T-helper 1 cell treated with Interleukin-12 subunit alpha and Interleukin-12 subunit beta and Interleukin-4 antibody, amounts not matched to agents 30 ng/mL and 1 ng/mL, for 36 hours (primary cell): ENCODE results near the gene NUF2. TPM values are rescaled to one million over a fixed set of nuclear protein-coding genes. Genes with fewer than 3 reads are reported as not detected.

Source experiments
- intact Hi-C: fragments of 100-400 bp; cut with micrococcal nuclease; formaldehyde crosslinking; loops from one replicate; pipeline ENCODE4 v1.15.1; 2024
- total RNA-seq: library from RNA; stranded (reverse); gene quantifications from 2 replicates; pipeline ENCODE4 v1.2.3, GENCODE V29; 2022

NUF2 gene
- total RNA-seq, 1 donor from 2014 or later, result 39.2 TPM

DNA sequence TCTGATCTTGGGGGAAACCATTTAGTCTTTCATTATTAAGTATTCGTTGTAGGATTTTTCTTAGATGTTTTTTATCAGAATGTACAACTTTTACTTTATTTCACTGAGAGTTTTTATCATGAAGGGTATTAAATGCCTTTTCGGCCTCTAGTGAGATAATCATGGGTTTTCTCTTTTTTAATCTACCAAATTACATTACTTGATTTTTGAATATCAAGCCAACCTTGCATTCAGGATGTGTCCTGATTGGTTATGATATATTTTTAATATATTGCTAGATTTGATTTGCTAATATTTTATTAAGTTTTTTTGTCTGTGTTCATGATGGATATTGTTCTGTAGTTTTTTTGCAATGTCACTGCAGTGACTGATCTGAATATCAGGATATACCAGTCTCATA, 9.4 kb downstream of the NUF2 start:
- intact Hi-C loops, result no loop called here

DNA sequence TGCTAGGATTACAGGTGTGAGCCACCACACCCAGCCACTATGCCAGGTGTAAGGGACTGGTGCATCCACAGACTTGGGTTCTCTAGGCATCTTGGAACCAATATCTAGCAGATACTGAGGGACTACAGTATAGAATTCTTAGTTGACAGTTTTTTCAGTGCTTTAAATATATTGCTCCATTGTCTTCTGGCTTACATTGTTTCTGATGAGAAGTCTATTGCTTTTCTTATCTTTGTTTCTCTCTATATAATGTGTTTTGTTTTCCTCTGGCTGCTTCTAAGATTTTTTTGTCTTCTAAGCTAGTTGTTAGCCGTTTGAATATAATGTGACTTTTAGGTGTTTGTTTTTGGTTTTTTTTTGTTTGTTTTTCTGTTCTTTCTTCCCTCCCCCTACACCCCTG, 13.5 kb downstream of the NUF2 start:
- intact Hi-C loops, result no loop called here

DNA sequence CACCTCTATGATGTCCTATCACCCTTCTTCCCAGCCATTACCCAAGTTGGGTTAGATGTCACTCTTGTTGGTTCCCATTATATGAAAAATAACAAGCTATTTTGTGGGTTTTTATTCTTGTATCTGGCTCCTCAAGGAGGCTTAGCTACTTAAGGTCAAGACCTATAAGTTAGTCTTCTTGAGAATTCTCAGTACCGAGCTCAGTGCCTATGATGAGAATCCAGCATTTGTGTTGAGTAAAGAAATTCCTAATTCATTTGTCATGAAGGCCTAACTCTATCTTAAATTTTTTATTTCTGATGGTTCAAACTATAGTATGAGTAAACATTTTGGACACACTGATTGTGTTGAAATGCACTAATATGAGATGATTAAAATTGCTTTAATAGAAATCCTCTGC, 15.9 kb downstream of the NUF2 start:
- intact Hi-C loops, result no loop called here

DNA sequence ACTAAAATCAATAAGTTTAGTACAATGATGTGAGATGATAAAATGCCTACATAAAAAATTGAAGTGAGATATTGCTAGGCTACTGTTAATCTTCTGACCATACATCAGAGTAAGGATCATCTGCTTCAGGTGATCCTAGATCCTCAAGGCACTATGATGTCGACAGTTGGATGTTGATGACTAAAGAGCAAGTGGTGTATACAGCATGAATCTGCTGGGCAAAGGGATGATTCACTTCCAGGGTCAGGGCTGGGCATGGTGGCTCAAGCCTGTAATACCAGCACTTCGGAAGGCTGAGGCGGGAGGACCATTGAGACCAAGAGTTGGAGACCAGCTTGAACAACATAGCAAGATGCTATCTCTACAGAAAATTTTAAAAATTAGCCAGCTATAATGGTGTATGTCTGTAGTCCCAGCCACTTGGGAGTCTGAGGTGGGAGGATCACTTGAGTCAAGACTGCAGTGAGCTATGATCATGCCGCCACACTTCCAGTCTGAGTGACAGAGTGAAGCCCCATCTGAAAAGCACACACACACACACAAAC, 24.6 kb downstream of the NUF2 start:
- intact Hi-C loops, result no loop called here

DNA sequence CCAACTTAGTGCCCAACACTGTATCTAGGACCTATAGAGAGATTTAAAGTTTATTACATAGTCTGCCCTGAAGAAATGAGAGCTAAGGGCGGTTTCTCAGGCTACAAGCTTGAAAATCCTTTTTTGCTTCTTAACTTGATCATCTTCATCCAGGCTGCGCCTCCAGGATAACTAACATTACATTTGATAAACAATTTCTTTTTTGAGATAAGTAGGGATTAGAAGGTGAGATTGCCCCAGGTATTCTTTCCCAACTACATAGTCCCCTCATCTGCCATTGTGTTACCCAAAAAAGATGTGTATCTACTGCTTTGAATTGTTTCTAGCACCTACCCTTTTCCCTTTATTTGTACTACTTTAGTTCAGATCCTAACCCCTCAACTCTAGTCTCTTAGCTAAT, 25.4 kb downstream of the NUF2 start:
- intact Hi-C loops, result no loop called here

DNA sequence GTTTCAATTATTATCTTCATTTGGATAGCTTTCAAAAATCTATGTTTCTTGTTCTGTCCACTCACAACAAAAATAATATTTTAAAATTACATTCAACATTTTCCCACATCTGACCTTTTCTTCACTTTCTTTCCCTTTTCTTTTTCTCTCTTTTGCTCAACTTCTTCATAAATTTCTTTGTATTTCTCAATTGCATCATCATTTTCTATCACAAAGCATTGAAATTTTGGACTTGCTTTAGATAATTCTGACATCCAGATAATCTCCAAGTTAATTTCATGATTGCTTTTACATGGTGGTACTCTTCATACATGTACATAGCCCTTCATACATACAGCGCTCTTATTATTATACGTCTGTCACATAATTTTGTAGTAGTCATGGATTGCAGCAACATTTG, 30.2 kb downstream of the NUF2 start:
- intact Hi-C loops, result no loop called here

DNA sequence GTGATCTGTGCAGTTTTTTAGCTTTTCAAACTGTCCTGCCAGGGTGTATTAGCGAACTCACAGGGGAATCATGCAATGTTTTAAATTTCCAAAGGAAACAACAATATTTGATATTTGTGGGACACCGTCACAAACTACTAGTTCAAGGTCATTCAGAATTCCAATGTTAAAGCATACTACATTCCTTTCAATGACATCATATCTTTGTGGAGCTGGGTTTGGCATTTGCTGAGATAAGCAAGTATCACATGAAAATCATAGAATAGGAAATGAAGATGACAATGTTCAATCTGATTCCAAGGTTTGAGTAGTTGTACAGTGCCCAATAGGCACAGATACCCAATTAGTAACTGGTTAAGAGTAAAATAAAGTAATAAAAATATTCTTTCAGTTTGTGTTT, 35.6 kb downstream of the NUF2 start:
- intact Hi-C loops, result no loop called here

DNA sequence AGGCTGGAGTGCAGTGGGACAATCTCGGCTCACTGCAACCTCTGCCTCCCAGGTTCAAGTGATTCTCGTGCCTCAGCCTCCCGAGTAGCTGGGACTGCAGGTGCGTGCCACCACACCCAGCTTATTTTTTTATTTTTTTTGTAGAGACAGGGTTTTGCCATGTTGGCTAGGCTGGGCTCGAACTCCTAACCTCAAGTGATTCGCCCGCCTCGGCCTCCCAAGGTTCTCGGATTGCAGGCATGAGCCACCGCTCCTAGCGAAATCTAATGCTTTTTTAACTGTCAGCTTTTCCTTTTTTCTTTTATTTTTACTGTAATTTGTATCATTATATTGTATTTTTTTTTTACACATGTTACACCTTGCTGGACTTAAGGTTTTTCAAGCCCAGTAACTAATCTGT, 36.4 kb downstream of the NUF2 start:
- intact Hi-C loops, result loop anchor here (2.0 kb wide), 1 partner anchor 1715 kb away; no protein-coding TSS in a partner anchor

DNA sequence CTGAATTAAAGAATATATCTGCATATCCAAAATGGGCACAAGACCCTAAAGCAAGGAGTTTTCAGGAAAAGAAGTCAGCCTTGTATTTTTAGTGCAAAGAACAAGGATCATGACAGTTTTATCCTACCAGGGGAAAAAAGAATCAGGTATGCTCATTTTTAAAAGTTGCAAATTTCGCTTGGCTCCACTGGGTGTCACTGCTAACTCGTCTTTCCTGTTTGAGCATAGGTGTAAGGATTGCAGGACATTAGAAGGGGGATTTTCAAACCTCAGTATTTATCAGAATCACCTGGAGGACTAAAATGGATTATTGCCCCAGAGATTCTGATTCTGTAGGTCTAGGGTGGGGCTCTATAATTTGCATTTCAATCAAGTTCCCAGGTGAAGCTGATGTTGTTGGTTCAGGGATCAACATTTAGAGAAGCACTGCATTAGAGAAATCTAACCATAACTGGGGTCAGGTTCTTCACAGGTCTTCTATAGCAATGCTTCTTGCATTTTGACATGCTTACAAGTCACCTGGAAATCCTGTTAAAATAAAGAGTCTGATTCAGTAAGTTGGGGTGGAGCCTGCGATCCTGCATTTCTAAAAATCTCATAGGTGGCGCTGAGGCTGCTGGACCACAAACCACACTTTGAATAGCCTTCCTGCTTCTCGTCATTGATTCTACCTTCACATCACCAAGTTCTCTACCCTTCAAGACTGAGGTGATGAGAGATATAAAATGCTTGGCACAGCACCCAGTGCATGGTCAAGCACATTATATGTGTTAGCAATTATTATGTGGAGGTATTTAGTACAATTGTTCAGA, 39.6 kb downstream of the NUF2 start:
- intact Hi-C loops, result loop anchor here (1.0 to 5.0 kb wide), 2 partner anchors 166 to 1426 kb away; no protein-coding TSS in a partner anchor

DNA sequence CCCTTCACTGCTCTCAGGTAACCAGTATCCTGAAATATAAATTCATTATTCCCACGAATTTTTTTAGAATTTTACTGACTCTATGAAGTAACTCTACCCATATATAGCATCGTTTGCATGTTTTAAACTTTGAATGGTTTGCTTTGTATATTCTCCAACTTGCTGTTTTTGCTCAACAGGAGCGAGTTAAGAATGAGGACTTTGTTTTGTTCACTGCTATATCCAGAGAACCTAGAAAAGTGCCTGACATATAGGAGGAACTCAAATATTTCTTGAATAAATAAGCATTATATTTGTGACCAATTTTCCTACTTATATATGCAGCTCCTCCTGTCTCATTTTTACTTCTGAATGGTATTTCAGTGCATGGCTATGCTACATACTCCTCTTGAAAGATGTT, 43.4 kb downstream of the NUF2 start:
- intact Hi-C loops, result no loop called here

DNA sequence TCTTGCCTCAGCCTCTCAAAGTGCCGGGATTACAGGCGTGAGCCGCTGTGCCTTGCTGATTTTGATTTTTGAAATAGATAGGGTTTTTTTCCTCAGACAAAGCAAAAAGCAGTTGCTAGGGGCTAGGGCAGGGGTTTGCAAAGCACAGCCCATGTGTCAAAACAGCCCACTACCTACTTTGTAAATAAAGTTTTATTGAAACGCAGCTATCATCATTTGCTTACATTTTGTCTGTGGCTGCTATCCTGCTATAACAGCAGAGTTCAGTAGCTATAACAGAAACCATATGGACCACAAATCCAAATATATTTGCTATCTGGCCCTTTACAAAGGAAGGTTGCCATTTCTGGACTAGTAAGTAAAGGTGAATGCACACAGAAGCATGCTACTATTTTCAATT, 44.8 kb downstream of the NUF2 start:
- intact Hi-C loops, result no loop called here

DNA sequence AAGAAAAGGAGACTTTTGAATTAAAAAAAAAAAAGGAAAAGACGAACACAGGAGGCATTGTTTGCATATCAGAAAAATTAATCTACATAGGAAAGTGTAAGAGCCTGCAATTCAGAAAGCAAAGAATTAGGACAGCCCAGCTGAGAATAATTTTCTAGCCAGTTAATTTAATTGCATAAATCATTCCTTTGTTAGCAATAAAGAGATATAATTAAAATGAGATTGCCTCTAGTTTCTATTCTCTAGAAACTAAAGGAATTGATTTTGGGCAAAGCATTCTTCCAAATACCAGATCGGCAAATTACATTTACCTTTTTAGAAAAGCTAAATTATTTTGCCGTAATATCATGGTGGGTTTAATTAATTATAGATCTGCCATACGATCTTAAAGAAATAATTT, 46.0 kb downstream of the NUF2 start:
- intact Hi-C loops, result no loop called here

DNA sequence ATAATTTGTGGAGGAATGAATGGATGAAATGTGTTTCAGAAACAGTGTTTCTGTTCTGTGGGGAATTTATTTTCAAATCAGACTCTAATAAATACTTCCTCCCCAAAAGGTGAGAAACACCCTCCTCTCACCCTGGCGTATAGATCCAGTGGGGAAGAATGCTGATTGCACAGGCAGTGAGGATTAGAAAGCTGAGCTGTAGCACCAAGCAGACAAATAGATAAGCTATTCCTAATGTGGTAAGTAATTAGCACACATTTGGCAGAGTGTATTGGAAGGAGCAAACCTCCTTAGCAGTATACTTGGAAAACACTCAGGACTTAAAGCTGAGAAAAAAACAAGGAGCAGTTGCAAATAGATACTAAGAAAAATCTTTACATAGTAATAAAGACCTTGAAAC, 50.8 kb downstream of the NUF2 start:
- intact Hi-C loops, result no loop called here

DNA sequence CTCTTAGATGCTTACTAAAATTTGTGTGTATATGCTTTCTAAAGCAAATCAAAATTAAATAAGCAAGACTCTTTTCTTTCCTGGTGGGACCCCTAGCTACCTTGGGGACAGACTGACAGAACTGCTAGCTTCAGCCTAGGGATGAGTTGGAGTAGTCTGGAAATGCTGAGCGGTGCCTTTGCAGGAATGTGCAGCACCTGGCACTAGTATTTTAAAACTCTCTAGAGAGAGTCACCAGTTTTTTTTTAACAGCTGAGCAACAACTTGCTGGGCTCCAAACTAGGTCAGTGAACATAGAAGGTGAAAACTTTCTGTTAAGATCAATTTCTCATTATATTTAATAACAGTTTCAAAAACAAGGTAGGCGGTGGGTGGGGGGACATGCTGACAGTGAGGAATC, 56.8 kb downstream of the NUF2 start:
- intact Hi-C loops, result no loop called here

DNA sequence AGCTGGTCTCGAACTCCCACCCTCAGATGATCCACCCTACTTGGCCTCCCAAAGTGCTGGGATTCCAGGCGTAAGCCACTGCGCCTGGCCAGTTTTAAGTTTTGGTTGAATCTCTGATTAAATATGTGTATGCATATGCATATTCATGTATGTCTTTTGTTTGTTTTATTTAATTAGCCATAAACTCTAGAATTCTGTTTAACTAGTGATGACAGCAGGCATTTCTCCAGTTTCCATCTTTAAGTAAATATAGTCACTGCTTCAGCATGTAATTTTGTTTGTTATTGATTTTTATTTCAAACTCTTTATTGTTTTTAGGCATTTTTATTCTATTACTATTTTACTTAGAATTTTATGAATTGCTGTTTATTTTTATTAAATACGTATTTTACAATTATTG, 58.0 kb downstream of the NUF2 start:
- intact Hi-C loops, result no loop called here

DNA sequence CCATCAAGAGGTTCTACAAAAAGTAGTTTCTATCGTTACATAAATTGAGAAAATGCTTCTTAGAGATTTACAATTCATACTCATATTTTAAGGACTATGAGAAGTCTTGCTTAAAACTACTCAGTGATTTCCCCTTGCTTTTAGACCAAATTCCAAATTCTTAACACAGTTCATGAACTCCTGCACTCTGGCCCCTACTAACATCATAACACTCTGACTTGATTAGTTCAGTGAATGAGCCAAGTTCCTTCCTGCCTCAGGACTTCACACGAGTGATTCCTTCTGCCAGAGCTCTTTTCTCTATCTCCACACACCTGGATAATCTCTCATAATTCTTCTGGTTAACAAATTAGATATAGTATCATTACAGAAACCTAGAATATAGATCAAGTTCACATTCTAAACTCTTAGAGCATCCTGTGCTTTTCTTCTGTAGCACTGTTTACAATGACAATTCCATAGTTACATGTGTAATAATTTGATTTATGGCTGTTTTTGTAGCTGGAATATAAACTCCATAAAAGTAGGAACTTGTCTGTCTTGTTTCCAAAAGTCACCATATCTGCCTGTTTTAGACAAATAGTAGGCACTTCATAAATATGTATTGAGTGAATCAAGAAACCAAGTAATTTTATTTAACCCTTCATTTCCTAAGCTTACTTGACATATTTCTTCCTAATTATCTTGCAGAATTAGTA, 59.9 kb downstream of the NUF2 start:
- intact Hi-C loops, result no loop called here

DNA sequence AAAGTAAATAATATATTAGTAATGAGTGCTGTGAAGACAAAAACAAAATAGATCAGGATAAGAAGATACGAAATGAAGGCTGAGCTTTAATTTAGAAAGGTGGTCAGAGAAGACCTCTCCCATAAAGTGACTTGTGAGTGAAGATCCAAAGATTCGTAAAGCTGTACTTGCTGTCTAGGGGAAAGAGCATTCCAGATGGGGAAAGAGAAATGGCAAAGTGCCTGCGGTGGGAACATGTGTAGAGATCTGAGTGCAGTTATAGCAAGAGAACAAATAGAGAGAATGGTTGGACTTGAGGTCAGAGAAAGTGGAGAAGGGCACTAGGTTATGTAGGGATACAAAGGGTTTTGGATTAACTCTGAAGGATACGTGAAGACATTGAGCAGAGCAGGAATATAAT, 60.6 kb downstream of the NUF2 start:
- intact Hi-C loops, result no loop called here

DNA sequence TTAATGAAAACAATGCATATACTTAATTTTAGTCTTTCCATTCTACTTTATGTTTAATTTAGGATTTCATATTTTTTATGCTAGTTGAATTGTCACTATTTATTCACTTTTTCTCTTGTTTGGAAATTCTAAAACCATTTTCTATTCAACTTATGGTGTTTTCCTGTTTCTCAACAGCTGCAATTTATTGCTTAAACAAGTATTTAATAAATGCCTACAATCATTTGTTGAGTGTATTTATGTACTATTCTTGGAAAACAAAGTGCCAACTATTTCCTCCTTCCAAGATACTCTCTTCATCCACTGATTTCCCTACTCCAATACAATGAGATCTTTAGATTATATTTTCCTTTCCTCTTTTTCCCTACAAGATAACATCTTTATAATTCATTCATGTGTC, 65.4 kb downstream of the NUF2 start:
- intact Hi-C loops, result no loop called here

DNA sequence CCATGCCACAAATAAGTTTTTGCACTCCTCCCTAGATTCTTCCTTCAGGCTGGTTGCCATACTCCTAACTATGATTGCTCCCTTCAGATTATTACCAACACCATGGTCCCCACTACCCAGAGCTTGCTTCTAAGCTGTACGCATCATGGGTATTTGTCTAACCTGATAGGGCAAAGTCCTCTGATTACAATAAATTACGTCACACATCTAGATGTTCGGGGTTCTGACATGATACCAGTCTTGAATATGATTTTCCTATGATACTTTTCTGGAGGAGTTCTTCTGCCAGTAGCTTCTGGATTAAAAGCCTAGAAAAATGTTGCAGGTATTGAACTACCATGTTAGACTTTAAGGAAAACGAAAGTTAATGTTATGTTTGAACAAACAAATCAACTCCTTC, 67.2 kb downstream of the NUF2 start:
- intact Hi-C loops, result no loop called here

DNA sequence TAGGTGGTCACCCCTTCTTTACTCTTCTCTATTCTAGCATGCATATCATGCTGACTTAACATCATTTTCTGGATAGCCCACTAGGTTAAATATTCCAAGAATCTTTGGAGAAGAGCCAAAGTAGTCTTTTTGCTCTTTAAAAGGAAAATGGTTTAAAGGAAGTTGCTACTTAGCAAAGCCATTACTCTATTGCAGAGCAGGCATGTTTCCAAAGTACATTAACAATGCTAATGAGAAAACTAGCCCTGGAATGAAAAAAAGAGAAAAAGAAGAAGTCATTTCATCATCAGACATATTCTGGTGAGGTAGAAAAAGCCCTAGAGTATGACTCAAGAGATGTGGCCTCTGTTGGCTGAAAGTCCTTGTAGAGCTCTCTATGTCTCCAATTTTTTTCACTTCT, 74.0 kb downstream of the NUF2 start:
- intact Hi-C loops, result no loop called here

DNA sequence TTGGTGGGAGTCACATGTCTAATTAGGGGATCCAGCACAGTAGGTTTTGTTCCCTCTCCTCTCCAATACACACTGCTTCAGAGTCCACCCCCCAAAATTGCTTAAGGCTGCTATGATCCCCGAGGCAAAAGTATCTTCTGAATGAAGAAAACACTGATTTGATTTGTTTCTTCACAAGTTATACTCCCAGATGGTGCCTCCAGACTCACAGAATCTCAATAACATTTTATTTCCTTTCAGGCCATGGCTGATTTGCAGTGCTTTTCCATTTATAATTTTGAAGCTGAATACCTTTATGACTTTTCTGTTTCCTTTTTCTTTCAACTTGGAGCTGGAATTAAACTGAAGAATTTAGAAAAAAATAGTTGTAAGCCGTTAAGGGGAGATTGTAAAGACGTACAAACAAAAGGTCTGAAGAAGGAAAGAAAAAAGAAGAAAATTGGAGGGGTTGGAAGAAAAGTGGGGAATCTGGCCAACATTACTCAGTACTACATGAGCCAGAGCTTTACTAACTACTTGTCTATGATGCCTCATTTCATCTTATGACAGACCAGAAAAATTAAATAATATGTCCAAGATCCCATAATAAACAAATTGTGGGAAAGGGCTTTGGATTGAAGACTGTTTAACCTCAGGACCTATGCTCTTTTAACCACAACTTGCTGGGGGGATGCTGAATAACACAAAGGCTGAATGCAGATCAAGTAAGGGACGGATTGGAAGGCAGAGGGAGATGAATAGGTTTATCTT, 75.9 kb downstream of the NUF2 start:
- intact Hi-C loops, result no loop called here

DNA sequence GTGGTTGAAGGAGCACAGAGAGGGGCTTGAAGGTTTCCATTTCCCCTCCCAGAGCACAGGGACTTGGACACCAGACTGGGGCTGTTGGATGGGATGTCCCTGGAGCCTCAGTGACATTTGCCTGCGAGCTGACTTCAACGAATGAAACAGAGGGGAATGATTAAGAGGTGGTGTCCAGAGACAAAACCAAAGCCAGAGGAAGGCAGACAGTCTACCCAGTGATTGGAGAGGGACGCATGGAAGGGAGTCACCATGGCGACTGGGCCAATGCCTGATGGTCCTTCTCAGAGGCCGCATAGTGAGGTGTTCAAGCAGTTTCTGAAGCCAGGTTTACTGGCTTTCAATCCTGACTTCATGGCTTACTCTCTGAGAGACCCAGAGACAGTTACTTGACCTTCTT, 77.2 kb downstream of the NUF2 start:
- intact Hi-C loops, result no loop called here
